Retina (tissue), 1 donor: Measurements from ENCODE around the gene SP110.
"Not testable (repeated sequence)": the region's sequence is repeated elsewhere in the genome, so short reads cannot be mapped to it uniquely, and the experiment has no call there.

Experiments
- DNase-seq: peaks from one replicate; pipeline ENCODE4 v3.0.0-alpha.2; 2016

SP110 gene

GRCh38 chr2:230219419-230220331 lies at the start of gene SP110:
Gene SP110 (minus strand): TSS chr2:230219984. CDS start chr2:230216927, 3,057 bp downstream.
- peak; percentile 71 for DNase-seq

- no peak for DNase-seq
Measured at GRCh38 chr2:230268606-230269243, 48.9 kb upstream of the SP110 start.

- no peak for DNase-seq
Measured at GRCh38 chr2:230267556-230267955, 47.8 kb upstream of the SP110 start.

- no peak for DNase-seq
Measured at GRCh38 chr2:230267059-230267458, 47.3 kb upstream of the SP110 start.

GRCh38 chr2:230266638-230267037 lies 46.9 kb upstream of the SP110 start:
- no peak for DNase-seq

DNA sequence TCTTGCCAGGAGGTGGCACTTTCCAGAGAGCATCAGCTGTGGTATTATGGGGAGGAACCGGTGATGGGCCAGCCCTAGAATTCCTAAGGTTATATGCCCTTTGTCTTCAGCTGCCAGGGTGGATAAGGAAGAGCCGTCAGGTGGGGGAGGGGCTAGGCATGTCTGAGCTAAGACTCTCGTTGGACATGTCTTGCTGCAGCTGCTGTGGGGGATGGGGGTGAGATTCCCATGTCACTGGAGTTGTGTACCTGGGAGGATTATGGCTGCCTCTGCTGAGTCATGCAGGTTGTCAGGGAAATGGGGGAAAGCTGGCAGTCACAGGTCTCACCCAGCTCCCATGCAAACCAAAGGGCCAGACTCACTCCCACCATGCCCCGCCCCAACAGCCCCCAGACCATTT lies 45.2 kb upstream of the SP110 start:
- not testable (repeated sequence) for DNase-seq

- no peak for DNase-seq
Measured at GRCh38 chr2:230262246-230262645, 42.5 kb upstream of the SP110 start.

- no peak for DNase-seq
Measured at GRCh38 chr2:230258483-230258882, 38.7 kb upstream of the SP110 start.

DNA sequence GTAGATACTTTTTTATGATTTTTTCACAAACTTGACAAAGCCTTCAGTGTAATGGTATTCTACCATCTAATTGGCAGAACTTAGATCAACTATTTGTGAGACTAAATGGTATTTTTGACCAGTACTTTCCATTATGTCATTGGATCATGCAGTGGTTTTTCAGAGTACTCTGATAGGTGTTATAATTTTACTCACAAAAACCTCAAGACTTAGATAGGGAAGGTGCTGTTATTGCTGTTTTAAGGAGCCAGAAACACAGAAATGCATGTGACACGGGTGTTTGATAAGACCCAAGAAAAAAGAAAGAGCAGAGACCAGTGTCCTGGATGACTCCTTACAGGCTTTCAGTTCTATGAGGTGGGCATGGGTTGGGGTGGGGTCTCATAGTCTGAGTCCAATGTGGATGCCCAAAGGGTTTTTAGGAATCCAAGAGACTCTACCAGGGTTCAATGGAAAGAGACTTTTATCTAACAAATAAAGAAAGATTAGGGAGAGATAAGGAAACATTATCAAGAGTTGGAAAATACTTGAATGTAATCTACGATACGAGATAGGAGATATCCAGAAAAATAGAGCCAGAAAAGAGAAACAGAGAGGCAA lies 37.0 kb upstream of the SP110 start:
- DNase-seq, result no peak

DNA sequence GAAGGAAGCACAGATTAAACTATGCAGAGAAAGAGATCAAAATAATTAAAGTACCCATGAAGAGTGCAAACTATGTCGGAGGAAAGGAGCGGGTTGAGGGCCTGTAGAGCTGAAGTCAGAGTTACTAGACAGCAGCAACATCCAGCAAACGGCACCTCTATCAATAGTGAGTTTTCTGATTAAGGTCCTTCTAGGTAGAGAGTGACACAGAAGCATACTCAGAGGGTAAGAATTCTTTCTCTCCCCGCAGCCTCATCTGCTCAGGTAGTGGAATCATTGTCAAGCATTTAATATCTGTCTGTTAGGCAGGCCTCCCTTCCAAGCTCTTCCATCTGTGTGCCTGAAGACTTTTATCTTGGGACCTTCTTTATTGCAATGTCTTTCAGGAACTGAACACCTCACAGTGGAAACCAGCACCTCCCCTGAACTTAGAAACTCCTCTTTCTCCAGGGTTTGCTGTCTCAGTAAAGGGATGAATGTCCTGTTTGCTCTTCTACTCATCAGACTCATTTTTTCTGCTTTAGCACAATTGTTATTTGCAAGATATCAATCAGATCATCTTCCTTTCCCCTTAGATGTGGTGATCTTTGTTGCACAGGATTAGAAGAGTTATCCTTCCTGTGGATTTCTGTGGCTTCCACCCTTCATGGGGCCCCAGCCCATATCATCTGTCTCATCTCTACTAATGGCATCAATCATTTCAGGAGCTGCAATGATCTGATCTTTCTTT lies 34.5 kb upstream of the SP110 start:
- DNase-seq, result no peak

DNA sequence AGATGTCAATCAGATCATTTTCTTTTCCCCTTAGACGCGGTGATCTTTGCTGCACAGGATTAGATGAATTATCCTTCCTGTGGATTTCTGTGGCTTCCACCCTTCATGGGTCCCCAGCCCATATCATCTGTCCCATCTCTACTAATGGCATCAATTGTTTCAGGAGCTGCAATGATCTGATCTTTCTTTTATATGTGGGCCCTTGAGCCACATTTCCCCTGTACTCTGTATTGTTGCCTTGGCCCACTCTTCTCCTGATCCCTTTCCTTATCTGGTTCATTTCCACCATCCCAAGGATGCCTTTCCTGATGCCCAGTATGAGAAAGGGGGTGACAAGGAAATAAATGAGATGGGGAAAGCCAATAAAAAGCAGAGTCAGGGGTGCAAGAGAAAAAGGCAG lies 30.4 kb upstream of the SP110 start:
- no peak for DNase-seq

DNA sequence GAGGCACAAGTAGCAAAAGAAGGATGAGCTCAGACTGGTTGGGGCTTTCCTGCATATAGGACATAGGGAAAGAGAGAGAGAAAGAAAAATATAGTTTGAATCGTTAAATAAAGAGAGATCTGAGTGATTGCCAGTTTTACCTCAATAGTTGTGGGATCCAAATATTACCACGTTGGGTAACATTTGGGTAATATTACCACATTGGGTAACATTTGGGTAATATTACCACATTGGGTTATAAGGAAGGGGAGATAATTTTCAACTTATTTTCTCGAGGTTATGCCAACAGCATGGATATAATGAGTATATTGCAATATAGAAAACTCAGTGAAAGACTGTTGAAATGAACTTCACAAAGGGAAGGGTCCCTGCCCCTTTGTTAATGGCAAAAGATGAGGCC lies 26.4 kb upstream of the SP110 start:
- no peak for DNase-seq

DNA sequence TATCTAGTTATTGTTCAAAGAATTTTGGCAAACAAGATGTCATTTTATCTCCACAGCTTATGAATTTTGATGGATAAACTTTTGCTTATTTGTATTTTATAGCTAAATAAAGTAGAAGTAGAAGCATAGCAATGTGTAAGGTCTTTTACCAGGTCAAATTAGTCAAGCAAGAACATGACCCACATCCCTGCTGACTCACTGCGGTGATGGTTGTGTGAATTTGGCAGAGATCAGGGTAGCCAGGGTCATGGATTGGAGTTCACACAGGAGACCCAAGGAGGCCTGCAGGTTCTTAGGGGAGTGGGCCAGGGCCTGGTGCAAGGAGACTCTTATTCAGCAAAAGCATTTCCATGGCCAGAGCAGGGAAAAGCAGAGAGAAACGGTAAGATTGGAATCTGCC lies 24.4 kb upstream of the SP110 start:
- no peak for DNase-seq

- DNase-seq, result no peak
Measured at GRCh38 chr2:230234845-230235244, 15.1 kb upstream of the SP110 start.

GRCh38 chr2:230234122-230234722 lies 14.4 kb upstream of the SP110 start:
- DNase-seq, result no peak

GRCh38 chr2:230231251-230231650 lies 11.5 kb upstream of the SP110 start:
- no peak for DNase-seq

- no peak for DNase-seq
Measured at GRCh38 chr2:230230496-230231200, 10.9 kb upstream of the SP110 start.

- DNase-seq, result no peak
Measured at GRCh38 chr2:230230087-230230486, 10.3 kb upstream of the SP110 start.

DNA sequence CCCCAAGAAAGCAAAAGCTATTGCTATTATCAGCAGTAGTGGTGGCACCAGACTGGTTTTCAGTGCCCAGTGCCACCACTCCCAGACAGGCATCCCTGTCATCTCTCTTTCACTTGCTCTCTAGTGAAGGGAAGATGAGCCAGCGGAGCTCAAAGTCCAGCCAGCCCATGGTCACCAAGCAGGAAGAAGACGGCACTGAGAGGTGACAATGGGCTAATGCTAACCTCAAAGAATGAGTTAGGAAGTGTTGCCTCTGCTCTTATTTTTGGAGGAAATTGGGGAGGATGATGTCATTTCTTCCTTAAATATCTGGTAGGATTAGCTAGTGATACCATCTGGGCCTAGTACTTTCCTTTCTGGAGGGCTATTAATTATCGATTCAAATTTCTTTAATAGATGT lies 7.4 kb upstream of the SP110 start:
- DNase-seq, result no peak

DNA sequence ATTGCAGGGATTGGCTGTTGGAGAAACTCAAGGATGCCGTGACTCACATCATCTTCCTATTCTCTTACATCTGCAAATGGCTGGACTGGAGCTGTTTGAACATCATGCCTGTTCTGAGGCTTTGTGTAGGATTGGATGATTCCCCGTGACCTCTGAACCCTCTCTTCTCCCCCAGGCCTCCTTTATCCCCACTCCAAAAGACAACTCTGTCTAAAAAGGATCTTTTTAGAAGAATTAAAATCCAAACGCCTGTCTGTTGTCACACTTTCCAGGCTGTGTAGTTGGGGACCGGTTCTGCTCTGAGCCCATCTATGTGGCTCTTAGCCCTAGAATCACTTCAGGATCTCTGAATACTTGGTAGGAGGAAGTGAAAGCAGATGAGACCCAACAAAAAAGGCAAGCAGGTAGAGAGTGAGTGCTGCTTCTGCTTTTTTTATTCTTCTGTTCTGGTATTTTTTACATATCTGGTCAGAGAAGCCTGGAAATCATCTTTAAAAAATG lies 6.3 kb upstream of the SP110 start:
- DNase-seq, result no peak

GRCh38 chr2:230225486-230225885 lies 5.7 kb upstream of the SP110 start, which contains the start of gene SP140:
Gene SP140 (plus strand): TSS chr2:230225736. CDS start chr2:230225845, 109 bp downstream.
- no peak for DNase-seq

DNA sequence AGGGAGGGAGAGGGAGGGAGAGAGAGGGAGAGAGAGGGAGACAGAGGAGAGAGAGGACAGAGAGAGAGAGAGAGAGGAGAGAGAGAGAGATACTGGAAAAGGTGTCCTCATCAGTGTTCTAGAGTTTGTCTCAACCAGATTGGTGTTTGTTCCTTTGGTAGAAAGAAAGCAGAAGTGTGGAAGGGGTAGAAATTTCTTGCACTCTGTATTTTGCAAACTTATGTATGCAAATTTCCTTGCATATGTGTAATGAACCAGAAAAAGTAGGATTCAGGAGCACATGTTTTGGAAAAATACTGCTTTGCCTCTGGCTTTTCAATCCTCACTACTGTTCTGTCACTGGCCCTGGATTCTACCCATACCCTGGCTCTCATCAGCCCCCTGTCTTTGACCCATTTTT lies 4.7 kb upstream of the SP110 start:
- DNase-seq, result no peak
